IPS-18c (cell line): ENCODE results near the gene ABCD4.

Experiments
- H3K4me3 ChIP-seq: 2 replicates; pipeline ENCODE4 v1.7.0; 2013; ENCODE audit warnings: low read depth, mild to moderate bottlenecking, low read length, moderate library complexity; ENCODE audit not compliant: insufficient read depth
- H3K9me3 ChIP-seq: one replicate; pipeline ENCODE4 v1.6.1; 2013; ENCODE audit warnings: mild to moderate bottlenecking, low read length, moderate library complexity; ENCODE audit not compliant: control insufficient read depth, insufficient read depth

Gene ABCD4

GRCh38 chr14:74245292-74245691 lies 57.4 kb downstream of the ABCD4 start:
- H3K4me3 ChIP-seq = no peak overlapping the region

GRCh38 chr14:74244115-74244514 lies 58.6 kb downstream of the ABCD4 start:
- no peak overlapping the region for H3K4me3 ChIP-seq
- no peaks in the 10 kb centered on the region for H3K9me3 ChIP-seq

More at GRCh38 chr14:74245292-74245691, 57.4 kb downstream of the ABCD4 start:
- H3K9me3 ChIP-seq = no peaks in the 10 kb centered on the region

- H3K9me3 ChIP-seq = no peaks in the 10 kb centered on the region
- H3K4me3 ChIP-seq = no peak overlapping the region
Observed at GRCh38 chr14:74243051-74243450, 59.7 kb downstream of the ABCD4 start.

GRCh38 chr14:74242780-74243042 lies 60.0 kb downstream of the ABCD4 start:
- H3K9me3 ChIP-seq = no peaks in the 10 kb centered on the region
- no peak overlapping the region for H3K4me3 ChIP-seq

GRCh38 chr14:74242021-74242779 lies 60.5 kb downstream of the ABCD4 start:
- H3K4me3 ChIP-seq = no peak overlapping the region
- no peaks in the 10 kb centered on the region for H3K9me3 ChIP-seq

- Histone ChIP-seq H3K9me3 (no peaks in the 10 kb centered on the region), H3K4me3 (peak overlapping the region; percentile 43; the same call in 1 of the 2 replicates)
Observed at GRCh38 chr14:74241652-74242017, 61.1 kb downstream of the ABCD4 start.

- H3K4me3 ChIP-seq = peak overlapping the region; percentile 43
- no peaks in the 10 kb centered on the region for H3K9me3 ChIP-seq
Observed at GRCh38 chr14:74240794-74241651, 61.7 kb downstream of the ABCD4 start.

GRCh38 chr14:74239848-74240793 lies 62.6 kb downstream of the ABCD4 start:
- peak overlapping the region; percentile 43 for H3K4me3 ChIP-seq
- no peaks in the 10 kb centered on the region for H3K9me3 ChIP-seq

- H3K4me3 ChIP-seq = peak within 1 kb of the TSS; percentile 43
- H3K9me3 ChIP-seq = no peaks in the 10 kb centered on the region
Observed at GRCh38 chr14:74238974-74239847, 63.5 kb downstream of the ABCD4 start, which contains the start of gene VSX2. TSS of gene VSX2 (plus strand) at chr14:74239449. CDS start at chr14:74239562, 113 bp downstream.

GRCh38 chr14:74237441-74237840 lies 65.3 kb downstream of the ABCD4 start:
- Histone ChIP-seq H3K9me3 (no peaks in the 10 kb centered on the region), H3K4me3 (no peak overlapping the region)
